Measurements from ENCODE around the gene TBC1D20. TPM values are rescaled to one million over a fixed set of nuclear protein-coding genes. Genes with fewer than 3 reads are reported as not detected.
"Not testable (repeated sequence)": the region's sequence is repeated elsewhere in the genome, so short reads cannot be mapped to it uniquely, and the experiment has no call there.

Gene TBC1D20, protein sequence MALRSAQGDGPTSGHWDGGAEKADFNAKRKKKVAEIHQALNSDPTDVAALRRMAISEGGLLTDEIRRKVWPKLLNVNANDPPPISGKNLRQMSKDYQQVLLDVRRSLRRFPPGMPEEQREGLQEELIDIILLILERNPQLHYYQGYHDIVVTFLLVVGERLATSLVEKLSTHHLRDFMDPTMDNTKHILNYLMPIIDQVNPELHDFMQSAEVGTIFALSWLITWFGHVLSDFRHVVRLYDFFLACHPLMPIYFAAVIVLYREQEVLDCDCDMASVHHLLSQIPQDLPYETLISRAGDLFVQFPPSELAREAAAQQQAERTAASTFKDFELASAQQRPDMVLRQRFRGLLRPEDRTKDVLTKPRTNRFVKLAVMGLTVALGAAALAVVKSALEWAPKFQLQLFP
- 10 to 100 TPM; 19.4 to 38.3 (median 33.2) TPM for polyA plus RNA-seq

DNA sequence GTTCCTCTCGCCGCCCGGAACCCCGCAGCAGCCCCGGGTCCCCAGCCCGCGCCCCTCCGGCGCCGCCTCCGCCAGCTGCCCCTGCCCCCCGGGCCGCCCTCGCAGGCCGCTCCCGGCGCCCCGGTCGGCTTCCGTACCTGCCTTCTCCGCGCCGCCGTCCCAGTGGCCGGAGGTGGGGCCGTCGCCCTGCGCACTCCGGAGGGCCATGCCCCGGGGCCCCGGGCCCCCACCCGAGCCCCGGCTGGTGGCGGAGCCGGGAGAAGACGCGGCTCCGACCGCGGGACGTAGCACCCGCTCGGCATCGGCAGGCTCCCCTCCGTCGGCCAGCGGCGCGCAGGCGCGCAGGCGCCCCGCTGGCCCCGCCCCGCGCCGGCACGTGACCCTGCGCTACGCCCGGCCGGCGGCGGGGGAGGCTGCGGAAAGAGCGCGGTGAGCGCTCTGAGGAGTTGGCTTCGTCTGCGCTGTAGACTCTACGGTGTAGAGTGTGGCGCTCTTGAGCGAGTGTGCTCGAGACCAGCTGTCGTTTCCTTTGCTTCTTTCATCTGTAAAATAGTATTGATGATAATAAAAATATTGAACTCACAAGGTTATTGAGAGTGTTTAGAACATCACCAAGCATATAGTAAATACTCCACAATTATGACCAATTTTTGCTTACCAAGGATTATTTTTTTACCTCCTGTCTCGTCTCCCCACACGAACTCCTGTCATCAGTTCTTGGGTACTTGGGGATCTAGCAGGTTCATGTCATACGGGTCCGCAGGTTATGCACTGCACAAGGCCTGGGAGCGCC lies at the start of gene TBC1D20:
TBC1D20 (minus strand) TSS at position 335 of the 793 bp plus-strand sequence; CDS start at position 207, 128 bp downstream.
- H3K27me3 Mint-ChIP-seq (ENCODE audit: low read depth in 3 of 3), result peaks cover 2 to 11% (median 11%) of the 10 kb centered on the region in 3 donors
- H3K4me3 Mint-ChIP-seq, result peak within 1 kb of the TSS; percentile 92 to 100 (median 96)
- H3K36me3 Mint-ChIP-seq, result peaks cover 0 to 3% (median 0%) of the 10 kb centered on the region in 3 donors
- no peaks in the 10 kb centered on the region for H3K9me3 Mint-ChIP-seq
- peak; percentile 86 to 89 (median 89) for DNase-seq
- H3K27ac Mint-ChIP-seq, result peak within 1 kb of the TSS; percentile 95 to 99 (median 98)
- peaks cover 34 to 53% of the 10 kb centered on the region in 2 donors for H3K4me1 Mint-ChIP-seq

DNA sequence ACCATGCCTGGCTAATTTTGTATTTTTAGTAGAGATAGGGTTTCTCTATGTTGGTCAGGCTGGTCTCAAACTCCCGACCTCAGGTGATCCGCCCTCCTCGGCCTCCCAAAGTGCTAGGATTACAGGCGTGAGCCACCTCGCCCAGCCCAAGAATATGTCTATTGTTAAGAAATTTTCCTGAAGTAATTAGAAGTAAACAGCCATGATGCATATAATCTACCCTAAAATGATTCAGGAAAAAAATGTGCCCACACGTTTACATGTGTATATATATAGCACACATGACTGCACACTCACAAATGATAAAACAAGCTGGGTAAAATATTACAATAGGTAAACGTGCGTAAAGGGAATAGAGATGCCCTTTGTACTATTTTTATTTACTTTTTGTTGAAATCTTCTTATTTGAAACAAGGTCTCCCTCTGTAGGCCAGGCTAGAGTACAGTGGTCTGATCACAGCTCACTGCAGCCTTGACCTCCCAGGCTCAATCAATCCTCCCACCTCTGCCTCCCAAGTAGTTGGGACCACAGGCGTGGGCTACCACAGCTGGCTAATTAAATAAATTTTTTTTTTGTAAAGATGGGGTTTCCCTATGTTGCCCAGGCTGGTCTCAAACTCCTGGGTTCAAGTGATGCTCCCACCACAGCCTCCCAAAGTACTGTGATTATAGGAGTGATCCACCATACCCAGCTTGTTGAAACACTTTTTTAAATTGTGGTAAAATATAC lies 48.2 kb upstream of the TBC1D20 start:
- Mint-ChIP-seq H3K4me1 (peaks cover 56 to 84% of the 10 kb centered on the region in 2 donors), H3K27ac (peak overlapping the region in 1 of 6 donors; percentile 46), H3K36me3 (peaks cover 0 to 10% (median 9%) of the 10 kb centered on the region in 3 donors)
- H3K4me3 Mint-ChIP-seq; DNase-seq; H3K27me3 Mint-ChIP-seq (ENCODE audit: low read depth in 3 of 3); H3K9me3 Mint-ChIP-seq: not testable (repeated sequence)

DNA sequence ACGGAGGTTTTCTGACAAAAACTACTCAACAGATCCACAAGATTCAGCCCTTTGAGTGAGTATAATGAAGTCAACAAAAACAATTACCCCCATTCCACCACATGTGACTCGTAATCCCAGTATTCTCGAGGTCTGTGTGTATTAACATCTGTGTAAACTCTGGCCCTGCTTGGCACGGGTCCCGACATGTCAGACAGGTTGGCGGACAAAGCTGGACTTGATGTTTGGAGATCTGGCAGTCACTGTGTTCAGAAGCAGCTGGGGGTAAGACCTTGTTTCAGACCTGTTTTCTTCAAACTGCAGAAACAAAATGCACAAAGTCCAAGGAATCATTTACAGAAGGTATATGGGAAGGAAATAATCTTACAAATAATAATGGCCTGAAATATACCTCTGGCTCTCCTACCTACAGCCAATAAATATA lies 46.0 kb upstream of the TBC1D20 start:
- not testable (repeated sequence) for DNase-seq; H3K27me3 Mint-ChIP-seq (ENCODE audit: low read depth in 3 of 3); H3K4me3 Mint-ChIP-seq; H3K27ac Mint-ChIP-seq; H3K9me3 Mint-ChIP-seq
- Mint-ChIP-seq H3K36me3 (peaks cover under 1 to 19% (median 15%) of the 10 kb centered on the region in 3 donors), H3K4me1 (peaks cover 39 to 65% of the 10 kb centered on the region in 2 donors)

DNA sequence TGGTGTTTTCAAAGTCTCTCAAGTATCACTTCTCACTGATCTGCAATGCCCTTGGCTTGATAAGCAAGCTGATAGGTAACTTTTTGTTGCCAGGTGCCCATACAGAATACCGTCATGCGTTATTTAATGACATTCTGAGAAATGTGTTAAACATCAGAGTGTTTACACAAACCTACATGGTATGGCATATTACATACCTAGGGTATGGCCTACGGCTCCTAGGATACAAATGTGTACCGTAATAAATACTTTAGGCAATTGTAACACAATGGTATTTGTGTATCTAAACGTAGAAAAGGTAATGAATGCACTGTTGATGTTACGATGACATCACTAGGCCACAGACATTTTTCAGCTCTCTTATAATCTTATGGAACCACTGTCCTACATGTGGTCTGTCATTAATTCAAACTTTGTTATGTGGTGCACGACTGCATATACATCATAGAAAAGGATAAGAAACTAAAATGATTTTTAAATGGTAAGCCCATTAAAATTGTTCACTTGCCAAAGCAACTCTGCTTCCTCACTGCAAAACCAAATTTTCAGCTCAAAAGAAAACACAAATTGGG lies 45.5 kb upstream of the TBC1D20 start:
- DNase-seq, result no peak
- peaks cover 6 to 24% (median 21%) of the 10 kb centered on the region in 3 donors for H3K36me3 Mint-ChIP-seq
- no peak overlapping the region for H3K4me3 Mint-ChIP-seq
- no peak overlapping the region for H3K27ac Mint-ChIP-seq
- no peaks in the 10 kb centered on the region for H3K27me3 Mint-ChIP-seq (ENCODE audit: low read depth in 3 of 3)
- no peaks in the 10 kb centered on the region for H3K9me3 Mint-ChIP-seq
- peaks cover 33 to 59% of the 10 kb centered on the region in 2 donors for H3K4me1 Mint-ChIP-seq

DNA sequence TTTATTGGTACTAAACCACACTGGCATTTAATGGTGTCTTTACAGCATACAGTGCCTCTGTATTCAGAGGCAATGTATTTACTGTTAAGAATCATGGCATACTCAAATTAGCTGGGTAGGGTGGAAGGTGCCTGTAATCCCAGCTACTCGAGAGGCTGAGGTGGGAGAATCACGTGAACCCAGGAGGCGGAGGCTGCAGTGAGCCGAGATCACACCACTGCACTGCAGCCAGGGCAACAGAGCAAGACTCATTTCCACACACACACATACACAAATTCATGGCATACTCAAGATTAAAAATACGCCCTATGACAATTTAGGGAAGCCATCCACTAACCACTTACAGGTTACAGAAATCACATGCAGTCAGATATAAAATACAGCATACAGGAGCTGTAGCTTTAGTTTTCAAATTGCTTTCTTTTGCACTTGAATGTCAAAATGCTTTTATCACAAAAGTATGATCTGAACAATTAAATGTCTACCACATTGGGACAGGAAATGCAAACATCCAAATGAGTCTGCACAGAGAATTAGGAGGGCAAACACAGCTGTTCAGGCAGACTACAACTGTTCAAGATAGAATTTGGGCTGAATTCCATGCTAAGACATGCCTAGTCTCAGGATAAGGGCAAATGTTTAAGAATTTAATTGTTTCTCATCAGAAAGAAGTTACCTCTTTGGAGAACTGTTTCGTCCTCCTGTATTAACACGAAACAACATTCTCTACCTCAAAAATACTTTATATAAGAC lies 44.8 kb upstream of the TBC1D20 start:
- Mint-ChIP-seq H3K36me3 (peaks cover 10 to 31% (median 25%) of the 10 kb centered on the region in 3 donors), H3K27me3 (ENCODE audit: low read depth in 3 of 3) (no peaks in the 10 kb centered on the region), H3K4me1 (peaks cover 27 to 53% of the 10 kb centered on the region in 2 donors), H3K9me3 (no peaks in the 10 kb centered on the region), H3K27ac (peak overlapping the region in 3 of 6 donors; percentile 22 to 58 (median 26)), H3K4me3 (no peak overlapping the region)
- DNase-seq, result no peak

DNA sequence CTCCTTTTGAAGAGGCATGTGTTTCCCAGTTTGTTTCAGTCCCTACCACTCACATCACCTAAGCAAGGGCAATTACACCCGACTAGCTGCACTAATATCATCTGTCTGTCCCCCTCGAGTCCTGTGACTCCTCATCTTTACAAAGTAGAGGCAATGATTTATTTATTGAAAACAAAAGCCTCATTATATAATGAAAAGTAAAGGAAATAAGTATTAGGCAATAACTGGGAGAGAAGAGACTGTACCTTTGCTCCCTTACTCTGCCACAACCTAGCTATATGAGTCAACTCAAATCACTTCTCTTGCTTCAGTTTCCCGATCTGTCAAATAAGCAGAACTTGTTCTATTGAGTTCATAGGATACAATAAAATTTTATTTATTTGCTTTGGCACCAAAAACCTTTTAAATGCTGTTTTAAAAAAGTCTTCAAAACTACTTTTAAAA lies 42.3 kb upstream of the TBC1D20 start:
- H3K27ac Mint-ChIP-seq, result no peak overlapping the region
- H3K4me3 Mint-ChIP-seq, result no peak overlapping the region
- peaks cover 14 to 34% (median 28%) of the 10 kb centered on the region in 3 donors for H3K36me3 Mint-ChIP-seq
- no peaks in the 10 kb centered on the region for H3K9me3 Mint-ChIP-seq
- DNase-seq, result no peak
- H3K27me3 Mint-ChIP-seq (ENCODE audit: low read depth in 3 of 3), result no peaks in the 10 kb centered on the region
- H3K4me1 Mint-ChIP-seq, result peaks cover 9 to 29% of the 10 kb centered on the region in 2 donors

DNA sequence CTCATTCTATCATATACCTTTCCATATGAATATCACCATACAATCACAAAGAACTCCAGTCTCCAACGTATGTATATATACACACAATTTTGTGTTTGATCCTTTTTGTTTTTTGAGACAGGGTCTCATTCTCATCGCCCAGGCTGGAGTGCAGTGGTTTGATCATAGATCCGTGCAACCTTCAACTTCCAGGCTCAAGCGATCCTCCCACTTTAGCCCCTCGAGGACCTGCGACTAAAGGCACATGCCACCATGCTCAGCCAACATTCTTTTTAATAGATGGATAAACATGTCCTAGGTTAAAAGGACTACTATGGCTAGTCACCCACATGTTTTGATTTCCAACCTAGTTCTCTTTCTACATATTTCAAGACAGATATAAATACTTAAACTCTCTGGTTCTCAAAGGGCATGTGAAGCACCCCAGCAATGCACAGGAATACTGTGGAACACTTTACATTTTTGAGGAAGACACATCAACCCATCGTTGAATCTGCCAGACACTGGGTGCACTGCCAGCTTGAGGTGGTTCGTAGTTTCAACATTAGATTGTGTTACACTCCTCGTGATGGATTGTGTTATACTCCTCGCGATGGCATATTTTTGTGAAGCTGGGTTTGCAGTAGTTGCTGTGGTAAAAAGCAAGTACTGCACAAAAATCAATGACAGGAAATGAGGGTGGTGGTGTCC lies 40.9 kb upstream of the TBC1D20 start:
- no peak overlapping the region for H3K27ac Mint-ChIP-seq

DNA sequence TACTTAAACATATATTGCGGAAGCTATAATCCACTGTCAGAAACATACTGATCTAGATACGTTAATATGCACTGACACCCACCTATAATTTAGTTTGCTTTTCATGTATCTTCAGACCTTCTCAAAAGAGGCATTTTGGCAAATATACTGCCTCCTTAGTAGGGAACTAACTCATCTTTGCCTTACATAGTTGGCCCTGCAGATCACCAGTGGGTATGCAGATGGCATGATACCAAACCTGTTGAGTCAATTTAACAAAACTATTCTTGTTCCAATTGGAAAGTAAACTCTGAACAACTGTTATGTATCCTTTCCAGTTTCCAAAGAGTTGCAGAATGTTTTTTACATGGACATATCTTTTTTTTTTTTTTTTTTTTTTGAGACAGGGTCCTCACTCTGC lies 35.6 kb upstream of the TBC1D20 start:
- Mint-ChIP-seq H3K4me3 (no peak overlapping the region), H3K4me1 (no peaks in the 10 kb centered on the region), H3K27me3 (ENCODE audit: low read depth in 3 of 3) (no peaks in the 10 kb centered on the region), H3K27ac (no peak overlapping the region), H3K9me3 (no peaks in the 10 kb centered on the region), H3K36me3 (peaks cover 35 to 37% (median 36%) of the 10 kb centered on the region in 3 donors)
- DNase-seq, result no peak

More for the DNA sequence above, 40.9 kb upstream of the TBC1D20 start:
- peaks cover 4 to 14% of the 10 kb centered on the region in 2 donors for H3K4me1 Mint-ChIP-seq
- peaks cover 21 to 39% (median 37%) of the 10 kb centered on the region in 3 donors for H3K36me3 Mint-ChIP-seq
- no peaks in the 10 kb centered on the region for H3K27me3 Mint-ChIP-seq (ENCODE audit: low read depth in 3 of 3)
- H3K4me3 Mint-ChIP-seq, result no peak overlapping the region
- H3K9me3 Mint-ChIP-seq, result no peaks in the 10 kb centered on the region
- DNase-seq, result no peak

DNA sequence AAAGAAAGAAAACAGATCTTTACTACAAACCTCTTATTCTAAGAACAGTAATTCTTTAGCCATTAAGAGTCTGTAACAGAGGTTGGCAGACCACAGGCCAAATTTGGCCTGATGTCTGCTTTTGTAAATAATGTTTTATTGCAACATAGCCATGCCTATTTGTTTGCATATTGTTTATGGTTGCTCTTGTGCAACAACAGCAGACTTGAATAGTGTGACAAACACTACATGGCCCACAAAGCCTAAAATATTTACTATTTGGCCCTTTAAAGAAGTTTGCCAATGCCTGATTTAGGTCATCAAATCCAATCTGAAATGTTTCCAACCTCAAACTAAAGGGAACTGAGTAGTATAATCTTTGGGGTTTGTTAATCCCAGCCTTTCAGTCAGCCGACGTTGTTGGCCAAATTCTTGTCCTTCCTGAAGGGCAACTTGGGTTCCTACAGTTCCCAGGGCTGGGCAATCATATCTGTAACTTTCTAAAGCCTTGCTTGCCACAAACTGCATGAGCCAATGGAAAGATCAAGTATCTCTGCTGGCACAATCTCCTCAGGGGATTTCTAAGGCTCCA lies 33.9 kb upstream of the TBC1D20 start:
- Mint-ChIP-seq H3K4me1 (no peaks in the 10 kb centered on the region), H3K9me3 (no peaks in the 10 kb centered on the region), H3K27me3 (ENCODE audit: low read depth in 3 of 3) (no peaks in the 10 kb centered on the region), H3K36me3 (peaks cover 33 to 37% (median 36%) of the 10 kb centered on the region in 3 donors), H3K27ac (peak overlapping the region in 1 of 6 donors; percentile 76), H3K4me3 (no peak overlapping the region)
- no peak for DNase-seq

DNA sequence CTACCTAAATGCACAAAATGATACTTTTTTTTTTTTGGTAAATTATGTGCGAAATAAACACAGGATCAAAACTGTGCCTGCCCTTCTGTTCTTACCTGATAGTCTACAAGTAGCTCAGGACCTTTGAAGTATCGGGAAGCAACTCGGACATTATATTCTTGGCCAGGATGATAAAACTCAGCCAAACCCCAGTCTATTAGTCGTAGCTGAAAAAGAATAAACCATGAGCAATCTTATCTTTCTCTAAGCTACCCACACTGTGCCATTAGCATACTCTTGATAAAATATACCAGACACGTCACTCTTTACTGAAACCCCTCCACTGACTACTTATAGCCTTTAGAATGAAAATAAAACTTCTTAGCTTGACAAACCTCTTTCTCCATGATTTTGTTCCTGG lies 29.8 kb upstream of the TBC1D20 start:
- peaks cover 23 to 35% (median 31%) of the 10 kb centered on the region in 3 donors for H3K36me3 Mint-ChIP-seq
- H3K27me3 Mint-ChIP-seq (ENCODE audit: low read depth in 3 of 3), result peaks cover 0 to 2% (median 0%) of the 10 kb centered on the region in 3 donors
- peak overlapping the region in 1 of 6 donors; percentile 6 for H3K27ac Mint-ChIP-seq
- H3K4me1 Mint-ChIP-seq, result no peaks in the 10 kb centered on the region
- no peaks in the 10 kb centered on the region for H3K9me3 Mint-ChIP-seq
- H3K4me3 Mint-ChIP-seq, result no peak overlapping the region
- DNase-seq, result no peak

DNA sequence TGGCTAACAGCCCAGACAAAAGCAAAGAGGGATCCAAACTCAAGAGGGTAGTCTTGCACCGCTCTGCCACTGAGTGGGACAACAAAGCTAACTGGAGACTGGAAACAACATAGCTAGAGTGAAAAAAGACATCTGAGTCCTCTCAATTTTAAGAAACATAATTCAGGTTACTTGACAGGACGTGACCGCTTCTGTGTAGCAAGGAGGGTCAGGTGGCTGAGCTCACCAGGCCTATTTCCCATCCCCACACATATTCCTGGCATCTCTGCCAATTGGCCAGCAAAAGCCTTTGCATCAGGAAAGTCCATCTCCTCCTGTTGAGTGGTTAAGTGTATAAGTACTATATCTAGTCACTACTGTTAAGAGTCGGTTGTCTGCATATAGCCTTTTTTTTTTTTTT lies 25.3 kb upstream of the TBC1D20 start:
- H3K4me1 Mint-ChIP-seq, result no peaks in the 10 kb centered on the region
- no peak overlapping the region for H3K4me3 Mint-ChIP-seq
- peaks cover 0 to 2% (median 0%) of the 10 kb centered on the region in 3 donors for H3K27me3 Mint-ChIP-seq (ENCODE audit: low read depth in 3 of 3)
- H3K27ac Mint-ChIP-seq, result peak overlapping the region in 1 of 6 donors; percentile 55
- no peaks in the 10 kb centered on the region for H3K9me3 Mint-ChIP-seq
- no peak for DNase-seq
- H3K36me3 Mint-ChIP-seq, result peaks cover 17 to 59% (median 23%) of the 10 kb centered on the region in 3 donors
